GM12878 (cell line): Measurements from ENCODE around the gene MOB2. TPM values are rescaled to one million over a fixed set of nuclear protein-coding genes. Genes with fewer than 3 reads are reported as not detected.

Experiments used
- ATAC-seq: fragments of 200-7000 bp; cut with Tn5 transposase; 3 replicates; pipeline ENCODE4 v1.9.1; 2020; ENCODE audit warnings: mild to moderate bottlenecking, moderate library complexity
- BruUV-seq: library from RNA; stranded (reverse); fragments of 400-500 nt; replicated peaks from 2 replicates; lab custom pipeline; 2021; lab: Mats Ljungman, UMichigan
- CTCF ChIA-PET: fragments of 300-600 bp; sonication (Branson Sonifier 250); formaldehyde crosslinking; extraction: SDS; loops from one replicate; lab custom pipeline; 2021; ENCODE audit warnings: inconsistent platforms; lab: Yijun Ruan, JAX
- POLR2A ChIA-PET: fragments of 350-600 bp; formaldehyde crosslinking; extraction: SDS; loops from one replicate; lab custom pipeline; 2021; ENCODE audit warnings: inconsistent platforms; lab: Charles Lee
- RAD21 ChIA-PET: fragments of 300-600 bp; sonication (Branson Sonifier 250); formaldehyde crosslinking; loops from one replicate; lab custom pipeline; 2023; ENCODE audit warnings: antibody characterized with exemption; ENCODE audit not compliant: unreplicated experiment; lab: Charles Lee
- SMC1A ChIA-PET: fragments of 300-600 bp; sonication (Branson Sonifier 250); formaldehyde crosslinking; loops from one replicate; lab custom pipeline; 2023; ENCODE audit not compliant: unreplicated experiment, uncharacterized antibody; lab: Charles Lee
- DNase-seq: peaks from one replicate; pipeline ENCODE4 v3.0.0-alpha.2; 2011; ENCODE audit warnings: low read depth, low spot score
- FAIRE-seq: peaks from 3 replicates; lab custom pipeline; 2011; peaks lifted over from hg19 to GRCh38; lab: Jason Lieb, UNC
- H2AFZ ChIP-seq: 2 replicates; pipeline ENCODE4 v1.6.0; 2011; ENCODE audit warnings: low read depth, low read length, control low read depth; ENCODE audit not compliant: control insufficient read depth
- H3K27ac ChIP-seq: 2 replicates; pipeline ENCODE4 v1.5.1; 2011; ENCODE audit warnings: control low read depth; ENCODE audit not compliant: control insufficient read depth, insufficient read depth
- H3K27me3 ChIP-seq, 2 experiments: replicated peaks in 1 of 2; 2 replicates each; pipeline versions ENCODE4 v1.6.0 to v1.6.1; 2011; ENCODE audit warnings: low read length in 1 of 2; ENCODE audit not compliant: control insufficient read depth in 2 of 2, insufficient read depth in 2 of 2
- H3K36me3 ChIP-seq, 2 experiments: 2 replicates each; pipeline ENCODE4 v1.5.1; 2011; ENCODE audit warnings: low read length in 1 of 2; ENCODE audit not compliant: control insufficient read depth in 2 of 2, insufficient read depth in 2 of 2
- H3K4me1 ChIP-seq: 2 replicates; pipeline ENCODE4 v1.6.1; 2011; ENCODE audit warnings: mild to moderate bottlenecking, low read length, moderate library complexity, mixed read lengths; ENCODE audit not compliant: control insufficient read depth, insufficient read depth
- H3K4me2 ChIP-seq: 2 replicates; pipeline ENCODE4 v1.6.0; 2011; ENCODE audit warnings: control low read depth; ENCODE audit not compliant: control insufficient read depth, insufficient read depth
- H3K4me3 ChIP-seq: fragments of 200-600 bp; sonication (generic); 2 replicates; pipeline ENCODE4 v1.5.1; 2016
- H3K79me2 ChIP-seq: 2 replicates; pipeline ENCODE4 v1.6.0; 2011; ENCODE audit warnings: low read length; ENCODE audit not compliant: control insufficient read depth, insufficient read depth
- H3K9ac ChIP-seq: 2 replicates; pipeline ENCODE4 v1.8.0; 2011; ENCODE audit warnings: low read length, control low read depth, mixed read lengths; ENCODE audit not compliant: control insufficient read depth, insufficient read depth
- H3K9me3 ChIP-seq: replicated peaks from 3 replicates; pipeline ENCODE4 v1.5.1; 2011; ENCODE audit warnings: mild to moderate bottlenecking, low read length; ENCODE audit not compliant: control insufficient read depth, insufficient read depth
- H4K20me1 ChIP-seq: 2 replicates; pipeline ENCODE4 v1.6.0; 2011; ENCODE audit not compliant: control insufficient read depth, insufficient read depth
- GATAD2B ChIP-seq: fragments of 450-650 bp; conservative IDR thresholded peaks from 2 replicates; pipeline ENCODE4 v1.6.1; 2017; ENCODE audit warnings: low read depth, mild to moderate bottlenecking, moderate library complexity
- HDAC2 ChIP-seq: fragments of 200-600 bp; sonication (generic); IDR thresholded peaks from 2 replicates; pipeline ENCODE4 v1.6.1; 2017
- SMAD1 ChIP-seq: fragments of 450-650 bp; IDR thresholded peaks from 2 replicates; pipeline ENCODE4 v1.6.1; 2018; ENCODE audit warnings: mild to moderate bottlenecking, low read depth; ENCODE audit not compliant: partially characterized antibody
- WGBS: methylation state at CpG from one replicate; pipeline ENCODE4 v1.1.6; 2016; ENCODE audit warnings: low lambda C conversion rate; ENCODE audit not compliant: insufficient replicate concordance, insufficient coverage; ENCODE audit errors: missing lambda C conversion rate; 5-methylcytosine and 5-hydroxymethylcytosine counted together
- in situ Hi-C: fragments of 300-500 bp; cut with MboI; formaldehyde crosslinking; loops from 9 replicates; pipeline ENCODE4 v1.14.3; 2018; ENCODE audit warnings: mixed read lengths
- intact Hi-C: fragments of 100-400 bp; cut with micrococcal nuclease; formaldehyde crosslinking; loops from one replicate; pipeline ENCODE4 v1.14.2; 2022; ENCODE audit not compliant: unreplicated experiment
- polyA plus RNA-seq, 11 experiments: library from polyadenylated mRNA; depleted of rRNA in 4 of 11; unstranded in 6 of 11; stranded (reverse) in 5 of 11; fragments of >200 nt; fragmentation: Nextera tagmentation in 4 of 11; fragmentation: Illumina TruSeq in 1 of 11; extraction: Ambion mirVana in 4 of 11; extraction: Trizol in 1 of 11; gene quantifications; 1 replicate in 1 of 11; 2 replicates in 10 of 11; pipeline versions ENCODE4 v1.2.1 to v1.2.3, GENCODE V29; 2011 to 2016; ENCODE audit warnings: inconsistent platforms in 2 of 11, missing spikeins in 2 of 11, low read depth in 1 of 11
- total RNA-seq, 4 experiments: library from RNA; depleted of rRNA in 3 of 4; stranded (reverse); fragments of >200 nt in 3 of 4; fragmentation: Illumina TruSeq in 1 of 4; extraction: Trizol in 1 of 4; gene quantifications; 2 replicates each; pipeline versions ENCODE4 v1.2.1 to v1.2.3, GENCODE V29; 2013 to 2021
- TF ChIP-seq, protein P1 (sequence below): IDR thresholded peaks from 2 replicates; pipeline ENCODE4 v1.6.1; 2011; ENCODE audit warnings: mild to moderate bottlenecking, low read depth, low read length, moderate library complexity; ENCODE audit not compliant: insufficient replicate concordance
- TF ChIP-seq, protein P2 (sequence below): fragments of 450-650 bp; IDR thresholded peaks from 2 replicates; pipeline ENCODE4 v1.6.1; 2014; ENCODE audit warnings: mild to moderate bottlenecking
- TF ChIP-seq, protein P3 (sequence below): fragments of 450-650 bp; IDR thresholded peaks from 2 replicates; pipeline ENCODE4 v1.6.1; 2016; ENCODE audit warnings: mild to moderate bottlenecking

The MOB2 gene
- total and polyA plus RNA-seq, 10 of the 15 experiments (the other 5 are each of a cell fraction or from before 2014, with no cell fraction given): 0.10 to 34.6 (median 15.5) TPM

DNA sequence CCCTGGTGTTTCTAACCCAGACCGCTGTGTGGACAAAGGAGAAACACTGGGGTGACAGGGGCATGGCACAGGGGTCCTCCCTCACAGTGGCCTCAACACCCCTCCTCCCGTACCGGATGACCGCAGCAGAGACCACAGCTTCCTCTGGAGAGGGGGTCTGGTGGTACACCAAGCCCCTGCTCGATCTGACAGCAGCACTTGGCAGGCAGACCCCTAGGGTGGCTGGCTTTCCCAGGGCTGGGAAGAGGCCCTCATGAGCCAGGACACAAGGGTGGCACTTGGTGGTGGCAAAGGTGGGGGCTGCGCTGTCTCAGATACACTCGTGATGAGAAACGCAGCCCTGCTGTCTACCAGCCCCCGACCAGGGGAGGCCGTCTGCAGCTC is 46.8 kb upstream of the MOB2 start:
- CTCF ChIA-PET: no interaction called here
- peaks cover 0 to 3% of the 10 kb centered on the region in 2 experiments; a peak in 3 of 4 replicates for H3K36me3 ChIP-seq
- POLR2A ChIA-PET: no interaction called here
- DNase-seq: no peak
- no peaks in the 10 kb centered on the region for H3K9me3 ChIP-seq
- intact Hi-C loops: no loop called here
- no peaks in the 10 kb centered on the region for H3K27me3 ChIP-seq
- no peak overlapping the region for H2AFZ ChIP-seq
- no peak for FAIRE-seq
- H3K4me2 ChIP-seq: no peak overlapping the region
- peaks cover 7% of the 10 kb centered on the region; the same call in 1 of the 2 replicates for H4K20me1 ChIP-seq
- H3K9ac ChIP-seq: no peak overlapping the region
- TF ChIP-seq, protein P1, sequence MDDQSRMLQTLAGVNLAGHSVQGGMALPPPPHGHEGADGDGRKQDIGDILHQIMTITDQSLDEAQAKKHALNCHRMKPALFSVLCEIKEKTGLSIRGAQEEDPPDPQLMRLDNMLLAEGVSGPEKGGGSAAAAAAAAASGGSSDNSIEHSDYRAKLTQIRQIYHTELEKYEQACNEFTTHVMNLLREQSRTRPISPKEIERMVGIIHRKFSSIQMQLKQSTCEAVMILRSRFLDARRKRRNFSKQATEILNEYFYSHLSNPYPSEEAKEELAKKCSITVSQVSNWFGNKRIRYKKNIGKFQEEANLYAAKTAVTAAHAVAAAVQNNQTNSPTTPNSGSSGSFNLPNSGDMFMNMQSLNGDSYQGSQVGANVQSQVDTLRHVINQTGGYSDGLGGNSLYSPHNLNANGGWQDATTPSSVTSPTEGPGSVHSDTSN: no peak
- no peak for TF ChIP-seq SMAD1
- TF ChIP-seq, protein P2, sequence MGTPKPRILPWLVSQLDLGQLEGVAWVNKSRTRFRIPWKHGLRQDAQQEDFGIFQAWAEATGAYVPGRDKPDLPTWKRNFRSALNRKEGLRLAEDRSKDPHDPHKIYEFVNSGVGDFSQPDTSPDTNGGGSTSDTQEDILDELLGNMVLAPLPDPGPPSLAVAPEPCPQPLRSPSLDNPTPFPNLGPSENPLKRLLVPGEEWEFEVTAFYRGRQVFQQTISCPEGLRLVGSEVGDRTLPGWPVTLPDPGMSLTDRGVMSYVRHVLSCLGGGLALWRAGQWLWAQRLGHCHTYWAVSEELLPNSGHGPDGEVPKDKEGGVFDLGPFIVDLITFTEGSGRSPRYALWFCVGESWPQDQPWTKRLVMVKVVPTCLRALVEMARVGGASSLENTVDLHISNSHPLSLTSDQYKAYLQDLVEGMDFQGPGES: no peak
- no peak for TF ChIP-seq HDAC2
- TF ChIP-seq, protein P3, sequence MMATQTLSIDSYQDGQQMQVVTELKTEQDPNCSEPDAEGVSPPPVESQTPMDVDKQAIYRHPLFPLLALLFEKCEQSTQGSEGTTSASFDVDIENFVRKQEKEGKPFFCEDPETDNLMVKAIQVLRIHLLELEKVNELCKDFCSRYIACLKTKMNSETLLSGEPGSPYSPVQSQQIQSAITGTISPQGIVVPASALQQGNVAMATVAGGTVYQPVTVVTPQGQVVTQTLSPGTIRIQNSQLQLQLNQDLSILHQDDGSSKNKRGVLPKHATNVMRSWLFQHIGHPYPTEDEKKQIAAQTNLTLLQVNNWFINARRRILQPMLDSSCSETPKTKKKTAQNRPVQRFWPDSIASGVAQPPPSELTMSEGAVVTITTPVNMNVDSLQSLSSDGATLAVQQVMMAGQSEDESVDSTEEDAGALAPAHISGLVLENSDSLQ: no peak
- no peak for TF ChIP-seq GATAD2B
- H3K79me2 ChIP-seq: peaks cover 8% of the 10 kb centered on the region
- H3K27ac ChIP-seq: no peak overlapping the region
- BruUV-seq: no TSS peak
- SMC1A ChIA-PET: no interaction called here
- H3K4me1 ChIP-seq: no peaks in the 10 kb centered on the region
- RAD21 ChIA-PET: no interaction called here
- WGBS: 90% methylated on average over 10 of the region's 10 CpGs
- H3K4me3 ChIP-seq: no peak overlapping the region
- no peak for ATAC-seq
- in situ Hi-C loops: no loop called here
